Esophagus squamous epithelium (tissue), 4 donors: ENCODE results near the gene CARMIL1.

Source experiments
- CTCF ChIP-seq, 6 experiments: fragments of 450-650 bp in 4 of 6; fragments of 200-600 bp in 2 of 6; sonication (generic) in 2 of 6; IDR thresholded peaks; one replicate each; pipeline ENCODE4 v1.5.1; 2016 to 2019; ENCODE audit warnings: antibody characterized with exemption in 6 of 6, mild to moderate bottlenecking in 4 of 6, moderate library complexity in 4 of 6
- POLR2A ChIP-seq, 4 donors: fragments of 450-650 bp; IDR thresholded peaks; one replicate each; pipeline ENCODE4 v1.6.1; 2017; ENCODE audit warnings: antibody characterized with exemption in 4 of 4, mild to moderate bottlenecking in 4 of 4, moderate library complexity in 3 of 4

GRCh38 chr6:25637960-25638434 lies 358.8 kb downstream of the CARMIL1 start:
- TF ChIP-seq CTCF (IDR thresholded peaks at IDR 0.05) (no peak), POLR2A (IDR thresholded peaks at IDR 0.05) (no peak)
